DMS114 treated with DMSO at 0.1 percent for 48 hours (cell line): Measurements from ENCODE around the gene URB1.
A peak's percentile ranks its signal among the peaks of the same experiment; 100 is the strongest.
"Not testable (repeated sequence)": the region's sequence is repeated elsewhere in the genome, so short reads cannot be mapped to it uniquely, and the experiment has no call there.

Experiments used
- DNase-seq: peaks from one replicate; lab custom pipeline; 2025; ENCODE audit not compliant: unreplicated experiment; lab: John Stamatoyannopoulos, UW

URB1 gene

DNA sequence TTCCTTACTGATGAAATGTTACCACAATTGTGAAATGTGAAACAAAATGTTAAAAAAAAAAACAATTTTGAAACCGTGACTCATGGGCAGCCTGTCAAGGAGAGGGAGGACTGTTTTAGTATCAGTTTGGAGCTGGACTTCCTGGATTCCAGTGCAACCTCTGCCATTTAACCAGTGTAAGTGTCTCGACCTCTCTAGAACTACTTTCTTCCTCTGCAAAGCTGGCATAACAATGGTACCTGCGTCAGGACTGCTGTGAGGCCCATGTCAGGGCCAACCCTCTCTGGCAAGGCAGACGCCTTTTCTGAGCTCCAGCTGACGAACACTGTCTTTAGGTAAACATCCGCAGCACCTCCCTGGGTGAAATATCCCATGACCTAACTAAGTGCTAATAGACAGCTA lies 20.9 kb downstream of the URB1 start:
- DNase-seq, result no peak

DNA sequence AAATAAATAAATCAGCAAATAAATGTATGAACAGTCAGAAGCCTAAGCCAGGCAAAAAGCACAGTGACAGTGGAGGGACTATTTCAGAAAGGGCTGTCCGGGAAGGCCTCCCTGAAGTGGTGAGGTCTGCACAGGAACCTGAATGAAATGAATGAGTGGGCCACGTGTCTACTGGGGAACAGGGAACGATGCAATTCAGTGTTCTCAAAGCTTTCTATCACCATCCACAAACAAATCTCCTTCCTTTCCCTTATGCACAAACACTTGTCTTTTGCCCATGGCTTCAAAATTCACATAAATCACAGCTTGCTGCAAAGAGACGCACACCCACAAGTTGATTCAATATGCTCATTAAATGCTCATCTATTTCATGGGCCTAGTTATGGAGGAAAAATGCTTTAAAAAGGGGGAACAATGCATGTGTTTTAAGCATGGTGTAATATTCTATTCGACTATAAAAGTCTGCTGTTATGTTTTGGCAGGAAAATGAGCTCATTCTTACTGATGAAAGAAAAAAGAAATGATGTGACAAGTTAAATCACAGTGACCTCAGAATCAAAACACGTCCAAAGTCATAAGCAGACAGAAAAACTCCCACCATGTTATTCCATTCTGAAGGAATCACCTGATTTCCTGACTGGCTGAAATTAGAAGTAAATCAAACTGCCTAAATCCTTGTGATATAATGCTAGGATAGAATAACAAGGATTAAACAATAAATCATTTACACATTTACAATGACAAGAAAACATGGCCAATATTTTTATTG lies 21.6 kb downstream of the URB1 start:
- DNase-seq, result no peak

DNA sequence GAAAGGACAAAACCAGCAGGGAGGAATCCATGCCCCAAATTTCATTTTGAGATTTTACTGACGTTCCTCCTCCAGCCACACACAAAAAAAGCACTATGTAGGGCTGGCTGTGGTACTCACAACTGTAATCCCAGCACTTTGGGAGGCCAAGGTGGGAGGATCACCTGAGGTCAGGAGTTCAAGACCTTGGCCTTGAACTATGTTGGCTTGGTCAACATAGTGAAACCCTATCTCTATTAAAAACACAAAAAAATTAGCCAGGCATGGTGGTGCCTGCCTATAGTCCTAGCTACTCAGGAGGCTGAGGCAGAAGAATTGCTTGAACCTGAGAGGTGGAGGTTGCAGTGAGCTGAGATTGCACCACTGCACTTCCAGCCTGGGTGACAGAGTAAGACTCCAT lies 23.9 kb downstream of the URB1 start:
- not testable (repeated sequence) for DNase-seq

DNA sequence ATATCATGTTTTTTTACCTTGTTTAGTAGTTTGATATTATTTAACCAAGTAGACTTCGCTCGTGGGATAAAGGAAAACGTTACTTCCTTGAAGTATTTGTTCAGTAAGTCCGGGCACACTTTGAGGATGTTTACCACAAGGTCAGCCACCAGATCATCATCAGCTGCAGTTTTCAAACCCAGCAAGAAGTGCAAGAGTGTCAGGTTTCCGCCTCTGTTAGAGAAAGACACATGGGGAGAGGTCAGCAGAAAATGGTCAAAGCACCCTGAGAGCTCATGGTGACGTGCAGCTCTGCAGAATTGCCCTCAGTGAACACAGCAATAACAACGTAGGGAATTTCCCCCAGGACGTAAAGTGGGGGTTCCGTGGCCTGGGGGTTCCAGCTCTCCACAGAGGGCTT lies 24.4 kb downstream of the URB1 start:
- DNase-seq, result no peak

DNA sequence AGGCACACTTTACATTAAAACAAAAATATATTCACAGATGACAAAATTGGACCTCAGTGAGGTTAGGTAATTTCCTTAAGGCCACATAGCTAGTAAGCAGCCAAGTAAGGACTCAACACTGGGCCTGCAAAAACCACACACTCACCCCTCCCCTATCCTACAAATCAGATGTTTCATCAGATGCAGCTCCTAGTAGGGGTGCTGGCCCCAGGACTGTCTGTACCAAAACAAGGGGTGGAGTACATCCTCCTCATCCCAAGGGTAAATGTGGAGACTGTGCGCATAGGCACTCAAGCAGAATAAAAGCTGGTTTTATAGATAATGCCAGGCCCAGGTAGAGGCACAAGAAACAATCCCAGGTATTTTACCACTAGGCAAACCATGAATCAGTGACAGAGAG lies 25.7 kb downstream of the URB1 start:
- no peak for DNase-seq

DNA sequence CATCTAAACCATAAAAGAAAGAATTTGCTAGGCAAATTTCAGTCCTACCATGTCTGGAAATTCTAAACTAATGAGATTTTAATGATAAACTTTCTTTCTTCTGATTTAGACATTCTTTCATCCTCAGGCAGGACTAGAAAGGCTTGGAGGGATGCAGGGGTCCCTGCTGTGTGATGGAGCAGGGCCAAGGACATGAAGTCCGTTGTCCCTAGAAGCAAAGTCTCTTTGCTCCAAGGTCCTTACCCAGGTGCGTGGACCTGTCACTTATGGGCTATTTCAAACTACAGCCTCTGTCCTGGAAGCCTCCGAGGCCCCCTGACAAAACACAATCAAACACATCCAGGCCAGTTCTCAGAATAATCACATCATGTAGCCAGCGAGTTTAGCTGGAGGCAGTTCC lies 26.6 kb downstream of the URB1 start:
- DNase-seq, result no peak

DNA sequence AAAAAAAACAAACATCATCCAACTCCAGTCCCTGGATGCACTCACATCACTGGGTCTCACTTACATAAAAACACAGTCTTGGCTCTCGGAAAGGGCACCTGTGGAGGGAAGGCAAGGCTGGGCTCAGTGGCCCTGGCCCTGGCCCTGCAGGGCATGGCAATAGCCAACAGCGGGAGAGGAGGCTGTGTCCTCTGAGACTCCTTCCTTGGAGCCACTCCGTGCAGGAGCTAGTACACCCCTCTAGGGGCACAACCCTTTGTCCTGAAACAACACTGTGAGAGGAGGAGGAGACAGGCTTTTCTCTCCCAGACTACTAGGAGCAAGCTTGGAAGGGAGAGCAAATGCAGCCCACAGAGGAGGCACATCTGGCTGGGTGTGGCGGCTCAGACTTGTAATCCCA lies 28.0 kb downstream of the URB1 start:
- no peak for DNase-seq

DNA sequence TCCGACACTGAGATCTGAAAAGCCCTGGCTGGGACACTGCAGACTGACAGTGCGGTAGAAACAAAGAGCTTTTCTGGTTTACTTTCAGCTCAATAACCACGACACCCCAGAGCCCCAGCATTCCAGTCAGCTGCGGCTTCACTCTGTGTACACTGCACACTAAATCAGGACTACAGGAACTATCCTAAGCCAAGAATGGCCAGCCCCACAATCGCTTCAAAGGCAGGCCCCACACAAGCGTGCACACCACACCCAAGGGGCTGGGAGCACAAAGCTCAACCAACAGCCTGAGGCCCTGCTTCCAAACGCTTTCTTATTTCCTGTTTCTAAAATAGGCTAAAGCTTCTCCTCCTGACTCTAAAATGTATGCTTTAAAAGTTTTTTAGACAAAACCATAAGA lies 28.4 kb downstream of the URB1 start:
- DNase-seq, result no peak

DNA sequence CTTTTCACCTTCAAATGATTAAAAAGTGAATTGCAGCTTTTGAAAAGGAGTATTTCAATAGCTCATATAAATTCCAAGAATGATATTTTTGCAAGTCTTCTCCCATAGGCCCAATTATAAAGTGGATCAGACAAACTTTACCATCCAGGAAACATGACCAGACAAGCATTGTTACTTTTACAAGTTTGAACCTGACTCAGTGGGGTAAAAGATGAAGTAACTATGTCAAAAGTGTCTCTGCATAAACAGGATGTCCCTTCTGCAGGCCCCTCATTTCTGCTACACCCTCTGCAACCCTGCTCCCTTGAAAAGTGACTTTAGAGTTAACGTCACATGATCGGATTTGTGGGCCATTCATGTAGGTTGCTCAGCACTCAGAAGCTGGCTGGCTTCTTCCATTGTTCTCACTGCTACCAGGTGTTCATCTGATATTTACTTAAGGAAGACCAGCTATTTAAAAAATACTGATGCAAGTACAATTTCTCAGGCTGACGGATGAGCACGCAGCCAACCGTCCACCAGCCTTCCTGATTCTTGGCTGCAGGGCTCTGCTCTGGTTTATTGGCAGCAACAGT lies 32.3 kb downstream of the URB1 start:
- DNase-seq, result no peak

DNA sequence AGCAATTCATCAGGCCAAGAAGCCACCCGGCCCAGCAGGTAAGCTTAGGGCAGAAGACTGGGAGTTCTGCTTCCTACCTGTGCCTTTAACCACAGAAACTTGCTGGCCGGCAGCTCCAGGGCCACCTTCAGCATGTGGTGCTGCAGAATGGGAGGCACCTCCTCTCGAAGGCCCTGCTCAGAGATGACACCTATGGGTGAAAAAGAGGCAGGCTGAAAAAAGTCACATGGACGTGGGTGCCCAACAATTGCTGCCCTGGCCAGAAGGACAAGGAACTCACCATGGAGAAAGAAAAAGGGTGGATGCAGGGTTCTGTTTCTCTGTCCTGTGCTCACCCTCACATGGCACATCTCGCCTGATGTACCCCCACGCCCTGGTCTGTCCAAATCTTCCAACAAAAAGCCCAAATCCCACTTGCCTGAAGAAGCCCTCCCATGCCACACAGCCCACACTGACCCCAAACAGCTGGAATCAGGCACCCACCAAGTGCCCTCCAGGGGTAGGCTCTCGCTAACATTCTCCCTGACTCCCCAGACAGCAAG lies 33.0 kb downstream of the URB1 start:
- DNase-seq, result peak; percentile 6

DNA sequence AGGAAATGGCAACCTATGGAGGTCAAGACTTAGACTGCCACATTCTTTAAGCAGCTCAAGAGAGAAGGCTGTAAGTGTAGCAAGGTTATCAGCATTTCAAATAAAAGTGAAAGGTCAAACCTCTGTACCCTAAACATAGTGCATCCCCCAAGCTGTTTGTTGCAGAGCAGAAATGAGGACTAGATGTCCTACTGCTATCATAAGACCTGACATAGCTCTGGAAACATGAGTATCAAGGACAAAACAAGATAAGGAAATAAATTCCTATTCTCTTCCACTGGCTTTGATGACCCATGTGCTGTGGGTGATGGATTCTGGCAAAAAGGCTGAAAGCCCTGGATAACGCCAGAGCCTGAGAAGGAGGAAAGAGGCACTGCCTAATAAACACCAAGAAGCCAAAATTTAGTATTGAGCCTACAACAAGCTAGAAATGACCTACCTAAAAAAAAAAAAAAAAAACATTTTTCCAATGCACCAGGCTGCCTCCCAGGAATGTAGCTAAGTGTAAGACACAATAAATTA lies 35.9 kb downstream of the URB1 start:
- DNase-seq, result no peak

DNA sequence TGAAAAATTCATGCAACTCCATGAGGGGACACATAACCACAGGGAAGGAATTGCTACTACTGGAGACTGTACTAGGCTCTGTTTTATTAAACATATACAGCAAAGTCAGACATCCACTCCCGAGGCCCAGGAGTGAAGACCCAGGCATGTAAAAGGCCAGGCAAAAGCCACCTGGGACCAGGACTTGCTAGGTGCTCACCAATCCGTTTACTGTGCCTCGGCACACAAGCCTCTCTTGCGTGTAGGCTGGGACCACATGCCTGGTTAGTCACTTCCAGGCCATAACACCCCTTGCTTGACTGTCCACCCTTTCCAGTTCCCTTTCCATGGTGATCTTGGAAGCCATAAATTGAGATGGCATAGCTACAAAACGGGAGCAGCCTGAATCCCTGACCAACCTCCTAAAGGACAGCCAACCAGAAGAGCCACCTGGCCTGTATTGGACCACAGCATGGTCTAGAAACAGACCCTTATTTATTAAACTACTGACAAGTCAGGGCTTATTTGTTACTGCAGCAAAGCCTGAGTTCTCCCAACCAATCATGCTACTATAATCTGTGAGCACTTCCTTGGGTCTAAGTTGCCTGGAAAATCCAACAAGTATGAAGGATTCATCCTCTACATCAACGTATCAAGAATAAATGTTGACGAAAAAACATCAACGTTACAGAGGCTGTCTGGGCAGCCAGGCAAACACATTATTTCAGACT lies 39.7 kb downstream of the URB1 start:
- DNase-seq, result no peak

DNA sequence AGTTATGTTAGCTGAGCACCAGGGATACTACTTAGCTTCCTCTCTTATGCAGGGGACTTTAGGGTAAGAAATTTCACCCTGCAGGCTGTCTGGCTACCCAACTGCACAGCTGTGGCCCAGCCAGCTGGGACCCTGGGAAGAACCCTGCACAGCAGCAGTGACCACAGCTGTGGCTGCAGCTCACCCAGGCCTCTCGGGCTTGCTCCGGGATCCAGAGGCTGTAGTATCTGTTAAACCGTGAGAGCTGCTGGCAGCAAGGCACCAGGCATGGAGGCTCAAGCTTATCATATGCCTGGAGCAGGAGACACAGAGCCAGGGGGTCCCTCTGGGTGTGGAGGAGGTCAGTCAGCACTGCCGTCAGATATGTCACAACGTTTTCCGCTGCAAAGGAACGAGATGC lies 40.3 kb downstream of the URB1 start:
- no peak for DNase-seq

DNA sequence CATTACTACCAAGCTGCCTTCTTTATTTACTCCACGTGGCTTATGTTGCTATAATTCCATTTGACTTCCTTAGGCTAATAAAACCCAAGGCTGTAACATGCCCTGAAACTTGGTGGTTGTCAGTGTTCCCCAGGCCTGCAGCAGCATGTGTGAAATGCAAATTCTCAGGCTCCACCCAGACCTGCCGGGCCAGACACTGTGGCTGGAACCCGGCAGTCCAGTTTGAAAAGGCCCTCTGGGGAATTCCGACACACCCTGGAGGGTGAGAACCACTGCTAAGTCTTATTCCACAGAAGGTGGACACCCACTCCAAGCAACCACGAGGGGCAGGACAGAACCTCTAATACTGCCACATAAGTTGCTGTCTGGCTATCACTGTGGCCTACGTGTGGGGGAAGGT lies 41.4 kb downstream of the URB1 start:
- DNase-seq, result no peak

DNA sequence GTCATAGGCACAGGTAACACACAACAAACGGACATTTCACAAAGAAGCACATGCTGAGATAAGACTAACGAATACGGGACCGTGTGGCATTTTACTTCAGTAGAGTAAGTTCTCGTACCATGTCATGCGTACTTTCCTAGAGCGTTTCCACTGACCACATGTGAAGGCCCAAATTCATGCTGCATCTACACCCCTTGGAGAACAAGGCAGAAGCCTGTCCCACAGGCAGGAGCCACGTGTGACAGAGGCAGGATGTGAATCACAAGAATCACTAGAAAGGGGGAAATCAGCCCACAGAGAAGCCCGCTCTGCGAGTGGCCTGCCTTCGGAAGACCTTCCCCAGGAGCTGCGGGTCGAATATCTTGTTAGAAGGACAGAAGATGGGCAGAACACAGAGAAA lies 41.8 kb downstream of the URB1 start:
- DNase-seq, result no peak

DNA sequence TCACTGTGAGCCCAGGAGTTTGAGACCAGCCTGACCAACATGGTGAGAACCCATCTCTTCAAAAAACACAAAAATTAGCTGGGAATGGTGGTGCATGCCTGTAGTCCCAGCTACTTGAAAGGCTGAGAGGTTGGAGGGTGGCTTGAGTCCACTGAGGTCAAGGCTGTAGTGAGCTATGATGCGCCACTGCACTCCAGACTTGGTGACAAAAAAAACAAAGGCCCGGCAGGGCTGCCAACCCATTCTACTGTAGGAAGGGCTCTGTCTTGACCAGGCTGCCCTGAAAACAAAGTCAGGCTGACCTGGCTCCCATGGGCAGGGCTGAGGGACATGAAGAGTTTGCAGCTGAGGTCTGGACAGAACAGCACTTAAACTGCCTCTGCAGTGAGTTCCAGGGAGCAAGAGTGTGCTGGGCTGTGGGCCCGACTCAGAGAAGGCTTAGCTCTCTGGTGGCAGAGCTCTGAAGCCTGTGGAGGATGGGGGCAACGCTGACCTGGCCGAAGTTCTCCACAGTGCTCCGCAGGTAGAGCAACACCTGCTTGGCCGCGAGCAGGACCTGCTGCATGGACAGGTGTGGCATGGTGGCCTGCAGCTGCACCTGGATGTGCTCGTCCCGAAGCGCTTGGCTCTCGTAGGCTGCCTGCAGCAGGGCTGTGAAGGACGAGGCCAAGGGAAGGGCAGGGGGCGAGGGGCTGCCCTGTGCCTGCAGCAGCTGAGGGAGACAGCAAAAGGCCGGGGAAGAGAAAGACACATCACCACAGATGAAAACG lies 42.4 kb downstream of the URB1 start:
- DNase-seq, result no peak

DNA sequence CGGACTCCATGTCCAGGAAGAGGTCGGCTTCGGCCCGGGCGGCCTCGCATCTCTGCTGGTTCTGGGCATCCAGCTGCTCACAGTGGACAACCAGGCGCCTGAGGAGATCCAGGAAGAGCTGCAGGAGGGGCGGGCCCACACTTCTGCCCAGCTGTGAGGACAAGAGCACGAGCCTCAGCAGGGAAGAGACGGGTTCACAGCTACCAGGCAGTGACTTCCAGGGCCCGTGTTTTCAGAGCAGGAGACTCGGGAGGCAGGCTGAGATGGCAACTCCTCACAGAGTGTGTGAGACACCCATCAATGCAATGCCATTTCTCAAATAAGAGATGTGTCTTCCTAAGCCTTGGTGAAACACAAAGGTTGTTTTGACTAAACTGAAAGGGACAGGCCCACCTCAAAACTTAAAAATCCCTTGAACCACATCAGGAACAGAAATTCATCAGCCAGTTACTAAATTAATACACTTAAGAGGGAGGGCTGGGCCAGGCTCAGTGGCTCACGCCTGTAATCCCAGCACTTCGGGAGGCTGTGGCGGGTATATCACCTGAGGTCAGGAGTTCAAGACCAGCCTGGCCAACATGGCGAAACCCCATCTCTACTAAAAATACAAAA lies 43.4 kb downstream of the URB1 start:
- no peak for DNase-seq

DNA sequence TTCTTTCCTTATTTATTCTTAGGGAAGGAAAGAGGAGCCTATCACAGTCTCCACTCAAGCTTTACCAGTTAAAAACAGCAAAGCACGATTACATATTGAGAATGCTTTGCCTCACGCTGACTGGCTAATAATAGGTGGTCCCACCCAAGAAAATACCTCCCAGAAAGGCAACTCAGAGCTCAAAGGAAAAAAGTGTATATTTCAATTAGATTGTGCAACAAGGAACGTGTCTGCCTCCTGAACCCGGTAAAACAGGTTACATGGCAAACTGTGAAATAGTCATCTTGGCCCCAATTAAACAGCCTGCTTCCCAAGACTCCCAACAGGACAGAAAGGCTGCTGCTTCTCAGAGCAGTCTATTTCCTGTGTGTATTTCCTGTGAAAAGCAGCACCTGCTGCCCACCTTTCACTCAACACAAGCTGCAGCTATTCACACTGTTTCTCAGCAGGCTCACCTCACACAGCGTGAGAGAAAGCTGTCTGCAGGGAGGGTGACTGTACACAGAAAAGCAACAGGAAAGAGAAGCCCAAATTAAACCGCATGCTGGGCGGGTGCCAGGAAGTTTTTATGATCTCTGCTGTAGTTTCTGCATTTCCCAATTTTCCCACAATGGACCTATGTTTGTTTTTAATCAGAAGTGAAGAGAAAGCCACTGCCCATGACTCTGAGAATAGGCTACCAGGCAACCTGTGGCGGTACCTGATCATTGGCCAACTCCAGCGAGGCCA lies 44.0 kb downstream of the URB1 start:
- DNase-seq, result no peak

DNA sequence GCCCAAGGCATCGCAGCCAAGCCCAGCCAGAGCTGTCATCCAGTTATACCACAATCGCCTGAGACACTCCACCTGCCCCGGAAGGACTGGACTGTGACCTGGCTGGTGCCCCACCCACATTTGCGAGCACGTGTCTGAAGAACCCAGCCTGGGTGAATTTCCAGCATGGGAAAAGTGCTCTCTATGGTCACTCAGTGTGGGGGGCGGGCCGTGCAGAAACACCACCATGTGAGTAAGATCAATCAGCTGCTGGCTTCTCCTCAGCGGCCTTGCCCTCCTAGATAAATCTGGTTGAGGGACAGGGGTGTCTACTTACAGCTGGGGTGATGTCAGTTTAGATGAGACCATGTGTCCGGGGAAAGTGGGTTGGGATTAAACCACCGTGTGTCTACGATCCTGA lies 44.8 kb downstream of the URB1 start:
- DNase-seq, result no peak

DNA sequence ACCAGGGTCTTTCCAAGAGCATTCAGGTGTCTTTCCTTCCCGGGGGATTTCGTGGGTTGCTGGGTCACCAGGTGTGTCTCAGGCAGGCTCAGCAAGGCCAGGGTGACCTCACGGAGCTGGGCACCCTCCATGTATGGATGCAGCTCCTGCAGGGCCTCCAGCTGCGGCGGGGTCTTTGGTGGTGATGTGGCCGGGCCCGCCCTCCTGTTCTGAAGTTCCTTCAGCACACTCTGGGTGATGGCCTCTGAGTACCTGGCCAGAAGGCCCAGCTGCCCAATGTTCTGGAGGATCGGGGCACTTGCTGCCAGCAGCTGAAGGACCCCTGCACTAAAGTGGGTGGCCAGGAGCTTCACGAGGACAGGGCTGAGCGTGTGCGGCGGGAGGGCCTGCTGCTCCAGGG lies 45.5 kb downstream of the URB1 start:
- DNase-seq, result no peak
